ENCODE measurements around the gene USP31. TPM values are rescaled to one million over a fixed set of nuclear protein-coding genes. Genes with fewer than 3 reads are reported as not detected.

The USP31 gene
- total and polyA plus RNA-seq, 3 donors from 2014 or later: 23.3 to 73.6 (median 73.1) TPM

- Histone ChIP-seq H3K4me1 (peaks cover 17% of the 10 kb centered on the region), H3K27me3 (no peaks in the 10 kb centered on the region), H3K9me3 (no peaks in the 10 kb centered on the region), H3K36me3 (ENCODE audit: low read depth, missing control alignments) (no peaks in the 10 kb centered on the region), H3K27ac (peak overlapping the region in 1 of 2 donors; percentile 57), H3K4me3 (no peak overlapping the region)
- TF ChIP-seq POLR2A (IDR thresholded peaks at IDR 0.05) (no peak), CTCF (IDR thresholded peaks at IDR 0.05) (no peak)
- 31 to 40% methylated on average over 2 of the region's 2 CpGs for WGBS, 2 donors
- intact Hi-C loops (cut with DNase I; ENCODE audit: low total_unique reads): no loop called here
- no peak for DNase-seq
Observed at GRCh38 chr16:23119570-23119969, 29.7 kb downstream of the USP31 start.

- no peak overlapping the region for H3K27ac ChIP-seq
Observed at GRCh38 chr16:23114131-23114904, 34.9 kb downstream of the USP31 start.

GRCh38 chr16:23113185-23113584 lies 36.1 kb downstream of the USP31 start:
- no peak overlapping the region for H3K4me3 ChIP-seq
- WGBS, 2 donors: 65 to 76% methylated on average over 5 of the region's 5 CpGs
- no peaks in the 10 kb centered on the region for H3K4me1 ChIP-seq
- no peaks in the 10 kb centered on the region for H3K36me3 ChIP-seq (ENCODE audit: low read depth, missing control alignments)
- H3K27ac ChIP-seq: no peak overlapping the region
- intact Hi-C loops (cut with DNase I; ENCODE audit: low total_unique reads): no loop called here
- H3K27me3 ChIP-seq: no peaks in the 10 kb centered on the region
- no peaks in the 10 kb centered on the region for H3K9me3 ChIP-seq
- TF ChIP-seq CTCF (IDR thresholded peaks at IDR 0.05) (no peak), POLR2A (IDR thresholded peaks at IDR 0.05) (no peak)
- DNase-seq: no peak

More at GRCh38 chr16:23114131-23114904, 34.9 kb downstream of the USP31 start:
- TF ChIP-seq POLR2A (IDR thresholded peaks at IDR 0.05): no peak
- no peak for TF ChIP-seq CTCF (IDR thresholded peaks at IDR 0.05)
- peaks cover 5% of the 10 kb centered on the region for H3K4me1 ChIP-seq
- WGBS, 2 donors: 61 to 78% methylated on average over 7 of the region's 7 CpGs
- no peak for DNase-seq
- no peaks in the 10 kb centered on the region for H3K36me3 ChIP-seq (ENCODE audit: low read depth, missing control alignments)
- intact Hi-C loops (cut with DNase I; ENCODE audit: low total_unique reads): no loop called here
- H3K27me3 ChIP-seq: no peaks in the 10 kb centered on the region
- H3K4me3 ChIP-seq: no peak overlapping the region
- no peaks in the 10 kb centered on the region for H3K9me3 ChIP-seq

- H3K4me1 ChIP-seq: peaks cover 7% of the 10 kb centered on the region
- intact Hi-C loops (cut with DNase I; ENCODE audit: low total_unique reads): no loop called here
- TF ChIP-seq POLR2A (IDR thresholded peaks at IDR 0.05): no peak
- TF ChIP-seq CTCF (IDR thresholded peaks at IDR 0.05): no peak
- no peak overlapping the region for H3K4me3 ChIP-seq
- WGBS, 2 donors: 87 to 88% methylated on average over 5 of the region's 5 CpGs
- H3K27me3 ChIP-seq: no peaks in the 10 kb centered on the region
- H3K27ac ChIP-seq: no peak overlapping the region
- DNase-seq: no peak
- no peaks in the 10 kb centered on the region for H3K36me3 ChIP-seq (ENCODE audit: low read depth, missing control alignments)
- H3K9me3 ChIP-seq: no peaks in the 10 kb centered on the region
Observed at GRCh38 chr16:23110257-23110899, 38.9 kb downstream of the USP31 start.
